Measurements from ENCODE around the gene THOC6.

THOC6 gene

GRCh38 chr16:3027489-3027795 lies 3.6 kb downstream of the THOC6 start:
- TF ChIP-seq YY1 (IDR thresholded peaks at IDR 0.05; ENCODE audit: insufficient read depth, insufficient read length) = no peak
- no peak for TF ChIP-seq ZNF274 (IDR thresholded peaks at IDR 0.05; ENCODE audit: low read depth, low read length)
- TF ChIP-seq SUZ12 (IDR thresholded peaks at IDR 0.05; ENCODE audit: extremely low read depth, insufficient read depth, insufficient read length) = no peak
- Histone ChIP-seq H3K9me3 (ENCODE audit: insufficient read depth, low read length) (no peaks in the 10 kb centered on the region), H3K4me1 (ENCODE audit: insufficient read depth, insufficient read length) (peaks cover 31% of the 10 kb centered on the region), H3K9ac (ENCODE audit: insufficient read length, low read depth) (peak overlapping the region; percentile 54), H3K4me3 (ENCODE audit: insufficient read length, low read depth) (no peak overlapping the region), H3K36me3 (ENCODE audit: insufficient read depth, insufficient read length, low read length) (peaks cover 38% of the 10 kb centered on the region), H3K27me3 (ENCODE audit: insufficient read depth, insufficient read length) (peaks cover 10% of the 10 kb centered on the region)
- no peak for DNase-seq (ENCODE audit: low read depth, low spot score)

- Histone ChIP-seq H3K27me3 (ENCODE audit: insufficient read depth, insufficient read length) (peaks cover 10% of the 10 kb centered on the region), H3K9ac (ENCODE audit: insufficient read length, low read depth) (peak overlapping the region; percentile 66), H3K36me3 (ENCODE audit: insufficient read depth, insufficient read length, low read length) (peaks cover 32% of the 10 kb centered on the region), H3K9me3 (ENCODE audit: insufficient read depth, low read length) (no peaks in the 10 kb centered on the region), H3K4me1 (ENCODE audit: insufficient read depth, insufficient read length) (peaks cover 30% of the 10 kb centered on the region), H3K4me3 (ENCODE audit: insufficient read length, low read depth) (no peak overlapping the region)
- no peak for TF ChIP-seq SUZ12 (IDR thresholded peaks at IDR 0.05; ENCODE audit: extremely low read depth, insufficient read depth, insufficient read length)
- TF ChIP-seq ZNF274 (IDR thresholded peaks at IDR 0.05; ENCODE audit: low read depth, low read length) = no peak
- no peak for TF ChIP-seq YY1 (IDR thresholded peaks at IDR 0.05; ENCODE audit: insufficient read depth, insufficient read length)
- DNase-seq (ENCODE audit: low read depth, low spot score) = no peak
Measured at GRCh38 chr16:3027983-3028715, 4.3 kb downstream of the THOC6 start.

GRCh38 chr16:3028716-3029319 lies 5.0 kb downstream of the THOC6 start:
- Histone ChIP-seq H3K4me3 (ENCODE audit: insufficient read length, low read depth) (no peak overlapping the region), H3K9ac (ENCODE audit: insufficient read length, low read depth) (peak overlapping the region; percentile 66)

GRCh38 chr16:3029491-3030221 lies 5.8 kb downstream of the THOC6 start:
- Histone ChIP-seq H3K9me3 (ENCODE audit: insufficient read depth, low read length) (no peaks in the 10 kb centered on the region), H3K9ac (ENCODE audit: insufficient read length, low read depth) (no peak overlapping the region), H3K4me3 (ENCODE audit: insufficient read length, low read depth) (no peak overlapping the region)

More at GRCh38 chr16:3028716-3029319, 5.0 kb downstream of the THOC6 start:
- peaks cover 29% of the 10 kb centered on the region for H3K36me3 ChIP-seq (ENCODE audit: insufficient read depth, insufficient read length, low read length)
- TF ChIP-seq SUZ12 (IDR thresholded peaks at IDR 0.05; ENCODE audit: extremely low read depth, insufficient read depth, insufficient read length) (no peak), YY1 (IDR thresholded peaks at IDR 0.05; ENCODE audit: insufficient read depth, insufficient read length) (no peak)
- no peaks in the 10 kb centered on the region for H3K9me3 ChIP-seq (ENCODE audit: insufficient read depth, low read length)
- peaks cover 30% of the 10 kb centered on the region for H3K4me1 ChIP-seq (ENCODE audit: insufficient read depth, insufficient read length)
- DNase-seq (ENCODE audit: low read depth, low spot score) = no peak
- peaks cover 14% of the 10 kb centered on the region for H3K27me3 ChIP-seq (ENCODE audit: insufficient read depth, insufficient read length)

GRCh38 chr16:3030222-3031212 lies 6.7 kb downstream of the THOC6 start:
- TF ChIP-seq YY1 (IDR thresholded peaks at IDR 0.05; ENCODE audit: insufficient read depth, insufficient read length) (no peak), SUZ12 (IDR thresholded peaks at IDR 0.05; ENCODE audit: extremely low read depth, insufficient read depth, insufficient read length) (no peak), ZNF274 (IDR thresholded peaks at IDR 0.05; ENCODE audit: low read depth, low read length) (no peak)
- H3K4me3 ChIP-seq (ENCODE audit: insufficient read length, low read depth) = no peak overlapping the region

More at GRCh38 chr16:3029491-3030221, 5.8 kb downstream of the THOC6 start:
- Histone ChIP-seq H3K27me3 (ENCODE audit: insufficient read depth, insufficient read length) (peaks cover 22% of the 10 kb centered on the region), H3K36me3 (ENCODE audit: insufficient read depth, insufficient read length, low read length) (peaks cover 29% of the 10 kb centered on the region), H3K4me1 (ENCODE audit: insufficient read depth, insufficient read length) (peaks cover 30% of the 10 kb centered on the region)
- TF ChIP-seq SUZ12 (IDR thresholded peaks at IDR 0.05; ENCODE audit: extremely low read depth, insufficient read depth, insufficient read length) = no peak
- TF ChIP-seq YY1 (IDR thresholded peaks at IDR 0.05; ENCODE audit: insufficient read depth, insufficient read length) = no peak
- TF ChIP-seq ZNF274 (IDR thresholded peaks at IDR 0.05; ENCODE audit: low read depth, low read length) = no peak
- no peak for DNase-seq (ENCODE audit: low read depth, low spot score)

GRCh38 chr16:3032624-3033023 lies 8.8 kb downstream of the THOC6 start:
- Histone ChIP-seq H3K27me3 (ENCODE audit: insufficient read depth, insufficient read length) (peaks cover 41% of the 10 kb centered on the region), H3K36me3 (ENCODE audit: insufficient read depth, insufficient read length, low read length) (peaks cover 5% of the 10 kb centered on the region), H3K9ac (ENCODE audit: insufficient read length, low read depth) (no peak overlapping the region), H3K4me1 (ENCODE audit: insufficient read depth, insufficient read length) (peaks cover 31% of the 10 kb centered on the region), H3K4me3 (ENCODE audit: insufficient read length, low read depth) (no peak overlapping the region), H3K9me3 (ENCODE audit: insufficient read depth, low read length) (no peaks in the 10 kb centered on the region)
- TF ChIP-seq SUZ12 (IDR thresholded peaks at IDR 0.05; ENCODE audit: extremely low read depth, insufficient read depth, insufficient read length) = no peak
- no peak for TF ChIP-seq ZNF274 (IDR thresholded peaks at IDR 0.05; ENCODE audit: low read depth, low read length)
- no peak for TF ChIP-seq YY1 (IDR thresholded peaks at IDR 0.05; ENCODE audit: insufficient read depth, insufficient read length)
- no peak for DNase-seq (ENCODE audit: low read depth, low spot score)

More at GRCh38 chr16:3030222-3031212, 6.7 kb downstream of the THOC6 start:
- H3K27me3 ChIP-seq (ENCODE audit: insufficient read depth, insufficient read length) = peaks cover 30% of the 10 kb centered on the region
- H3K9ac ChIP-seq (ENCODE audit: insufficient read length, low read depth) = peak overlapping the region; percentile 52
- H3K36me3 ChIP-seq (ENCODE audit: insufficient read depth, insufficient read length, low read length) = peaks cover 25% of the 10 kb centered on the region
- peaks cover 30% of the 10 kb centered on the region for H3K4me1 ChIP-seq (ENCODE audit: insufficient read depth, insufficient read length)
- no peaks in the 10 kb centered on the region for H3K9me3 ChIP-seq (ENCODE audit: insufficient read depth, low read length)
- DNase-seq (ENCODE audit: low read depth, low spot score) = no peak

Measured in NT2/D1 (cell line).